A673 (cell line): Measurements from ENCODE around the gene SPSB4. TPM values are rescaled to one million over a fixed set of nuclear protein-coding genes. Genes with fewer than 3 reads are reported as not detected.

ENCODE experiments used
- BruUV-seq: library from RNA; stranded (reverse); fragments of 400-500 nt; replicated peaks from 2 replicates; lab custom pipeline; 2021; lab: Mats Ljungman, UMichigan
- CTCF ChIA-PET: fragments of 300-600 bp; sonication (Branson Sonifier 250); formaldehyde crosslinking; loops from one replicate; lab custom pipeline; 2022; ENCODE audit warnings: antibody characterized with exemption; lab: Charles Lee
- POLR2A ChIA-PET: fragments of 300-600 bp; sonication (Branson Sonifier 250); formaldehyde crosslinking; loops from one replicate; lab custom pipeline; 2022; ENCODE audit warnings: antibody characterized with exemption; ENCODE audit not compliant: low non-redundant PET; lab: Charles Lee
- DNase-seq: peaks from one replicate; pipeline ENCODE4 v3.0.0-alpha.2; 2015; ENCODE audit warnings: low spot score
- H3K27ac ChIP-seq: fragments of 200-600 bp; sonication (generic); 2 replicates; pipeline ENCODE4 v1.5.1; 2016; ENCODE audit warnings: mixed run types, low read depth, mild to moderate bottlenecking, mixed read lengths, antibody characterized with exemption, low read length; ENCODE audit not compliant: poor library complexity, severe bottlenecking
- H3K27me3 ChIP-seq: fragments of 200-600 bp; sonication (generic); replicated peaks from 2 replicates; pipeline ENCODE4 v1.6.1; 2017; ENCODE audit warnings: mixed run types, low read depth, mild to moderate bottlenecking, mixed read lengths, antibody characterized with exemption, low read length; ENCODE audit not compliant: insufficient read depth, poor library complexity
- H3K36me3 ChIP-seq: fragments of 200-600 bp; sonication (generic); 2 replicates; pipeline ENCODE4 v1.6.1; 2016; ENCODE audit warnings: mixed run types, mild to moderate bottlenecking, mixed read lengths, antibody characterized with exemption, low read length; ENCODE audit not compliant: insufficient read depth, poor library complexity, severe bottlenecking
- H3K4me1 ChIP-seq: fragments of 200-600 bp; sonication (generic); 2 replicates; pipeline ENCODE4 v1.6.1; 2017; ENCODE audit warnings: mixed run types, mild to moderate bottlenecking, mixed read lengths, antibody characterized with exemption, low read length; ENCODE audit not compliant: insufficient read depth, poor library complexity, severe bottlenecking
- H3K4me3 ChIP-seq: fragments of 200-600 bp; sonication (generic); 2 replicates; pipeline ENCODE4 v1.5.1; 2016; ENCODE audit warnings: low read depth, mixed run types, mild to moderate bottlenecking, mixed read lengths, low read length; ENCODE audit not compliant: poor library complexity, severe bottlenecking
- H3K9me3 ChIP-seq: fragments of 200-600 bp; sonication (generic); 2 replicates; pipeline ENCODE4 v1.6.1; 2016; ENCODE audit warnings: mixed run types, low read depth, mild to moderate bottlenecking, mixed read lengths, antibody characterized with exemption, low read length; ENCODE audit not compliant: poor library complexity, severe bottlenecking
- CTCF ChIP-seq: fragments of 300-800, 200-600 bp; sonication (generic); conservative IDR thresholded peaks from 2 replicates; pipeline ENCODE4 v1.5.1; 2017; ENCODE audit warnings: low read depth, mild to moderate bottlenecking, antibody characterized with exemption, low read length, moderate library complexity, mixed read lengths
- EZH2 ChIP-seq: fragments of 200-600 bp; sonication (generic); IDR thresholded peaks from 2 replicates; pipeline ENCODE4 v1.6.1; 2017; ENCODE audit warnings: borderline replicate concordance, low read depth, mild to moderate bottlenecking, mixed read lengths, antibody characterized with exemption, low read length; ENCODE audit not compliant: poor library complexity, severe bottlenecking
- intact Hi-C: fragments of 100-400 bp; cut with micrococcal nuclease; formaldehyde crosslinking; loops from one replicate; pipeline ENCODE4 v1.10.0; 2022; ENCODE audit not compliant: unreplicated experiment
- total RNA-seq: library from RNA; stranded (reverse); gene quantifications from 2 replicates; pipeline ENCODE4 v1.2.3, GENCODE V29; 2021

SPSB4 gene
- total RNA-seq, 1 experiment from 2014 or later: 0.39 TPM

- Histone ChIP-seq H3K4me3 (no peak overlapping the region), H3K4me1 (no peaks in the 10 kb centered on the region), H3K9me3 (no peaks in the 10 kb centered on the region), H3K27me3 (no peaks in the 10 kb centered on the region), H3K27ac (no peak overlapping the region), H3K36me3 (no peaks in the 10 kb centered on the region)
- POLR2A ChIA-PET: no interaction called here
- intact Hi-C loops: no loop called here
- DNase-seq: no peak
- TF ChIP-seq EZH2 (no peak), CTCF (no peak)
- CTCF ChIA-PET: no interaction called here
- BruUV-seq: no TSS peak
Observed at GRCh38 chr3:141086188-141086587, 35.0 kb downstream of the SPSB4 start.

DNA sequence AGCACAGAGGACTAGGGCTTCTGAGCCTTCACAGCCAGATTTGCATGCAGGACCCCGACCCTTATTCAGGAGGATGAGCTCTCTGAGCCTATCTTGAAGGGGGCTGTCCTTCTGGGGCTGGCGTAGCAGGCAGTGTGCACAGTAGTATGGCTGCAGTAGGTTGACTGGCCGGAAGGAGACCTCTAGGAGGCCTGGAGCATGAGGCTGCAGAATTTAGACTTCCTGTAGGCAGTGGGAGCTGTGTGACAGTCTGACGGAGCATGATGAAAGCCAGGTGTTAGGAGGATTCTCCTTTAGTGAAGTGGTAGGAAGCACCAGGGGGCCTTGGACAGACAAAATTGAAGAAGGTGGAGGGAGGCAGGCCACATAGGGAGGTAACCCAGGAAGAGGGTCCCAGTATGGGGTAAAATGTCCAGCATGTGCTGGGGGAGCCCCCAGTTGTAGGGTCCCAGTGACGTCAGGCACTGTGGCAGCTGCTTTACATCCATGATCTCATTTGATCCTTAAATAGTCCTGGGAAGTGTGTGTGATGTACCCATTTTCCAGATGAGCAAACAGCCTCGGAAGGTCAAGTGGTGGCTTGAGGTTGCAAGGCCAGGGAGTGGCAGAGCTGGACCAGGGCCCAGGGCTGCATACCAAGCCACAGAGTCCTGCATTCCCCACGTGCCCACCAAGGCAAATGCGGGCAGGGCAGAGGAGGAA is 36.1 kb downstream of the SPSB4 start:
- no peak for TF ChIP-seq CTCF
- TF ChIP-seq EZH2: no peak
- ChIA-PET POLR2A (no interaction called here), CTCF (no interaction called here)
- intact Hi-C loops: no loop called here
- BruUV-seq: no TSS peak
- DNase-seq: no peak
- no peaks in the 10 kb centered on the region for H3K36me3 ChIP-seq
- no peaks in the 10 kb centered on the region for H3K27me3 ChIP-seq
- H3K4me1 ChIP-seq: peaks cover 3% of the 10 kb centered on the region
- no peaks in the 10 kb centered on the region for H3K9me3 ChIP-seq
- no peak overlapping the region for H3K27ac ChIP-seq
- no peak overlapping the region for H3K4me3 ChIP-seq

- intact Hi-C loops: no loop called here
- H3K4me1 ChIP-seq: peaks cover 8% of the 10 kb centered on the region
- H3K4me3 ChIP-seq: no peak overlapping the region
- H3K36me3 ChIP-seq: no peaks in the 10 kb centered on the region
- POLR2A ChIA-PET: no interaction called here
- CTCF ChIA-PET: no interaction called here
- no peaks in the 10 kb centered on the region for H3K27me3 ChIP-seq
- H3K9me3 ChIP-seq: no peaks in the 10 kb centered on the region
- H3K27ac ChIP-seq: no peak overlapping the region
- no peak for TF ChIP-seq EZH2
- TF ChIP-seq CTCF: no peak
- BruUV-seq: no TSS peak
- DNase-seq: no peak
Observed at GRCh38 chr3:141087778-141088130, 36.6 kb downstream of the SPSB4 start.
